ENCODE measurements around the gene NME5. TPM values are rescaled to one million over a fixed set of nuclear protein-coding genes. Genes with fewer than 3 reads are reported as not detected.

NME5 gene
- total RNA-seq, 1 donor from 2014 or later = 9.9 TPM

DNA sequence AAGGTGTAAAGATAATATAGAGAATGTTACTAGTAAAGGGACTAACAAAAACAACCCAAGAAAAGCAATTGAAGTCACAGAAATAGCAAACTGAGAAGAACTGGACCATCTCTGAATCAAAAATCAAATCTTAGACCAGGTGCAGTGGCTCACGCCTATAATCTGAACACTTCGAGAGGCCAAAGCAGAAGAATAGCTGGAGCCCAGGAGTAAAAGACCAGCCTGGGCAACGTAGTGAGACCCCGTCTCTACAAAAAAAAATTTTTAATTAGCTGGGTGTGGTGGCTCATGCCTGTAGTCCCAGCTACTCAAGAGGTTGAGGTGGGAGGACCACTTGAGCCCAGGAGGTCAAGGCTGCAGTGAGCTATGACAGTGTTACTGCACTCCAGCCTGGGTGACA, 28.0 kb downstream of the NME5 start:
- DNase-seq (ENCODE audit: low spot score, unreplicated experiment) = no peak
- no peak overlapping the region for H3K4me3 Mint-ChIP-seq (ENCODE audit: low read depth)
- no peak overlapping the region for H3K27ac Mint-ChIP-seq
- no peaks in the 10 kb centered on the region for H3K4me1 Mint-ChIP-seq (ENCODE audit: low read depth)
- TF ChIP-seq, protein P1, sequence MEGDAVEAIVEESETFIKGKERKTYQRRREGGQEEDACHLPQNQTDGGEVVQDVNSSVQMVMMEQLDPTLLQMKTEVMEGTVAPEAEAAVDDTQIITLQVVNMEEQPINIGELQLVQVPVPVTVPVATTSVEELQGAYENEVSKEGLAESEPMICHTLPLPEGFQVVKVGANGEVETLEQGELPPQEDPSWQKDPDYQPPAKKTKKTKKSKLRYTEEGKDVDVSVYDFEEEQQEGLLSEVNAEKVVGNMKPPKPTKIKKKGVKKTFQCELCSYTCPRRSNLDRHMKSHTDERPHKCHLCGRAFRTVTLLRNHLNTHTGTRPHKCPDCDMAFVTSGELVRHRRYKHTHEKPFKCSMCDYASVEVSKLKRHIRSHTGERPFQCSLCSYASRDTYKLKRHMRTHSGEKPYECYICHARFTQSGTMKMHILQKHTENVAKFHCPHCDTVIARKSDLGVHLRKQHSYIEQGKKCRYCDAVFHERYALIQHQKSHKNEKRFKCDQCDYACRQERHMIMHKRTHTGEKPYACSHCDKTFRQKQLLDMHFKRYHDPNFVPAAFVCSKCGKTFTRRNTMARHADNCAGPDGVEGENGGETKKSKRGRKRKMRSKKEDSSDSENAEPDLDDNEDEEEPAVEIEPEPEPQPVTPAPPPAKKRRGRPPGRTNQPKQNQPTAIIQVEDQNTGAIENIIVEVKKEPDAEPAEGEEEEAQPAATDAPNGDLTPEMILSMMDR (IDR thresholded peaks at IDR 0.05; ENCODE audit: unreplicated experiment) = no peak
- peaks cover 10% of the 10 kb centered on the region for H3K27me3 Mint-ChIP-seq
- no peaks in the 10 kb centered on the region for H3K9me3 Mint-ChIP-seq (ENCODE audit: low read depth)
- H3K36me3 Mint-ChIP-seq (ENCODE audit: insufficient read depth) = no peaks in the 10 kb centered on the region

DNA sequence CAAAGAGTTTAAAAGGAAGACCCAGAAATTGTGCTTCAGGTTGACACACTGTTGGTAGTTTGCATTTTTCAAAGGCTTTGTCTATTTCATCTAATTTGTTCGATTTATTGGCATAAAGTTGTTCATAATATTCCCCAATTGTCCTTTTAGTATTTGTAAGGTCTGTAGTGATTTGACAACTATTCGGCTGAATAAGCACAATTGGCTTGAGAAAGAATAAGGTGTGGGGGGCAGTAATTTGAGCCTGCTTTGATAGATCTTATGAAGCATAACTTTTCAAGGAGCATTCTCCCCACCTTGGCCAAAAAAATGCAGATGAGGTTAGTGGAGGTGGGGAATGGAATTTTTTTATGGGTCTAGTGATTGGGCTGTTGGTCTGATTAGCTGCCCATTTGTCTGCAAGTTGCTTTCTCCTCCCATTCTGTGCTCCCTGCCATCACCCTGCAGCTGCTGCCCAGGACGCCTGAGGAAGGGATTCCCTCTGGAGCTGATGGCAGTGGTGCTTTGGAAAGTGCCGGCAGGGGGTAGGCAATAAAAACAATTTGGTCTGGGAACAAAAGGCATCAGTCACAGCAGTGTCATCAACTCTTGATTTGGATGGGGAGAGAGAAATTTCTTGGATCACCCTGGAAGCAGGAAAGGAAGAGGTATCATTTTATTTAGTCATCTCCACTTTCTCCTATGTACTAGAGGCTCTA, 28.8 kb downstream of the NME5 start:
- Mint-ChIP-seq H3K9me3 (ENCODE audit: low read depth) (no peaks in the 10 kb centered on the region), H3K4me3 (ENCODE audit: low read depth) (no peak overlapping the region), H3K36me3 (ENCODE audit: insufficient read depth) (no peaks in the 10 kb centered on the region), H3K27ac (no peak overlapping the region), H3K27me3 (peaks cover 10% of the 10 kb centered on the region), H3K4me1 (ENCODE audit: low read depth) (no peaks in the 10 kb centered on the region)
- TF ChIP-seq, protein P1 (IDR thresholded peaks at IDR 0.05; ENCODE audit: unreplicated experiment) = no peak
- no peak for DNase-seq (ENCODE audit: low spot score, unreplicated experiment)

- TF ChIP-seq, protein P1 (IDR thresholded peaks at IDR 0.05; ENCODE audit: unreplicated experiment) = no peak
- Mint-ChIP-seq H3K27me3 (peaks cover 10% of the 10 kb centered on the region), H3K4me1 (ENCODE audit: low read depth) (no peaks in the 10 kb centered on the region), H3K9me3 (ENCODE audit: low read depth) (no peaks in the 10 kb centered on the region), H3K36me3 (ENCODE audit: insufficient read depth) (no peaks in the 10 kb centered on the region), H3K4me3 (ENCODE audit: low read depth) (no peak overlapping the region), H3K27ac (no peak overlapping the region)
- DNase-seq (ENCODE audit: low spot score, unreplicated experiment) = no peak
These were observed 29.6 kb downstream of the NME5 start for GRCh38 chr5:138109463-138110265.

- Mint-ChIP-seq H3K27ac (no peak overlapping the region), H3K36me3 (ENCODE audit: insufficient read depth) (no peaks in the 10 kb centered on the region), H3K27me3 (peaks cover 10% of the 10 kb centered on the region), H3K4me3 (ENCODE audit: low read depth) (no peak overlapping the region), H3K9me3 (ENCODE audit: low read depth) (no peaks in the 10 kb centered on the region), H3K4me1 (ENCODE audit: low read depth) (no peaks in the 10 kb centered on the region)
- DNase-seq (ENCODE audit: low spot score, unreplicated experiment) = no peak
- TF ChIP-seq, protein P1 (IDR thresholded peaks at IDR 0.05; ENCODE audit: unreplicated experiment) = no peak
These were observed 32.0 kb downstream of the NME5 start for GRCh38 chr5:138107213-138107612.

DNA sequence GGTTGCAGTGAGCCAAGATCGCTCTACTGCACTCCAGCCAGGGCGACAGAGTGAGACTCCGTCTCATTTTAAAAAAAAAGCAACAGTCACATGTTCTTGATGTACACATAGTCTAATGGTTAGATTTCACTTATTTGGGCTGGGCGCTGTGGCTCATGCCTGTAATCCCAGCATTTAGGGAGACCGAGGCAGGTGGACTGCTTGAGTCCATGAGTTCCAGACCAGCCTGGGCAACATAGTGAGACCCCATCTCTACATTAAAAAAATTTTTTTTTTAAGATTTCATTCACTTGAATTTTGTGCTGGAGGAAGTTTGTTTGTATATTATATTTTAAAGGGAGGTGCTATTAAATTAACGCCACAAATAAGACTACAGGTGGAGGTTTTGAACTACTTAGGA, 33.5 kb downstream of the NME5 start:
- TF ChIP-seq, protein P1 (IDR thresholded peaks at IDR 0.05; ENCODE audit: unreplicated experiment) = no peak
- H3K4me3 Mint-ChIP-seq (ENCODE audit: low read depth) = no peak overlapping the region
- no peaks in the 10 kb centered on the region for H3K9me3 Mint-ChIP-seq (ENCODE audit: low read depth)
- no peaks in the 10 kb centered on the region for H3K4me1 Mint-ChIP-seq (ENCODE audit: low read depth)
- no peak overlapping the region for H3K27ac Mint-ChIP-seq
- DNase-seq (ENCODE audit: low spot score, unreplicated experiment) = no peak
- H3K36me3 Mint-ChIP-seq (ENCODE audit: insufficient read depth) = no peaks in the 10 kb centered on the region
- H3K27me3 Mint-ChIP-seq = peaks cover 9% of the 10 kb centered on the region
